Stomach (tissue), 9 donors: ENCODE results near the gene GPR50. TPM values are rescaled to one million over a fixed set of nuclear protein-coding genes. Genes with fewer than 3 reads are reported as not detected.

ENCODE experiments used
- DNase-seq, 2 donors: peaks; one replicate each; pipeline versions ENCODE4 v3.0.0 to v3.0.0-alpha.2; 2013 to 2019
- H3K27ac ChIP-seq, 5 donors: fragments of 200-600 bp in 4 of 5; sonication (generic) in 4 of 5; one replicate each; pipeline ENCODE4 v1.5.1; 2013 to 2019; ENCODE audit warnings: mild to moderate bottlenecking in 1 of 5, moderate library complexity in 1 of 5
- H3K27me3 ChIP-seq, 3 donors: fragments of 200-600 bp; sonication (generic); one replicate each; pipeline ENCODE4 v1.5.1; 2017 to 2019; ENCODE audit warnings: mixed run types in 1 of 3
- H3K36me3 ChIP-seq, 4 donors: fragments of 200-600 bp; sonication (generic); 1 replicate in 3 of 4; 2 replicates in 1 of 4; pipeline ENCODE4 v1.5.1; 2016 to 2019
- H3K4me1 ChIP-seq, 4 donors: fragments of 200-600 bp; sonication (generic); one replicate each; pipeline ENCODE4 v1.5.1; 2016 to 2019
- H3K4me3 ChIP-seq, 4 donors: fragments of 200-600 bp; sonication (generic) in 3 of 4; one replicate each; pipeline ENCODE4 v1.5.1; 2016 to 2019; ENCODE audit warnings: mild to moderate bottlenecking in 1 of 4
- H3K9me3 ChIP-seq, 4 donors: fragments of 200-600 bp; sonication (generic); one replicate each; pipeline ENCODE4 v1.5.1; 2016 to 2019
- EP300 ChIP-seq: sonication (generic); formaldehyde crosslinking; IDR thresholded peaks from one replicate; pipeline ENCODE4 v1.6.1; 2017; ENCODE audit warnings: antibody characterized with exemption
- POLR2A ChIP-seq, 4 donors: fragments of 450-650 bp; IDR thresholded peaks; one replicate each; pipeline ENCODE4 v1.6.1; 2016; ENCODE audit warnings: antibody characterized with exemption in 4 of 4, control low read depth in 2 of 4, mild to moderate bottlenecking in 1 of 4, moderate library complexity in 1 of 4
- POLR2AphosphoS5 ChIP-seq, 3 donors: sonication (generic); formaldehyde crosslinking; IDR thresholded peaks; one replicate each; pipeline ENCODE4 v1.6.1; 2016; ENCODE audit warnings: antibody characterized with exemption in 3 of 3
- WGBS, 5 donors: extraction: QIAGEN DNeasy Blood & Tissue Kit in 3 of 5; methylation state at CpG; one replicate each; pipeline versions ENCODE4 v1.1.5 to v1.1.7; 2013 to 2018; 5-methylcytosine and 5-hydroxymethylcytosine counted together
- intact Hi-C: fragments of 100-400 bp; cut with DNase I; formaldehyde crosslinking; loops from one replicate; pipeline ENCODE4 v1.15.1; 2023; ENCODE audit warnings: low total_unique reads
- polyA plus RNA-seq, 3 donors: library from polyadenylated mRNA; stranded (reverse); fragments of 200-250 nt; gene quantifications; one replicate each; pipeline ENCODE4 v1.2.3, GENCODE V29; 2013
- total RNA-seq, 5 donors: library from RNA; depleted of rRNA; stranded (reverse); fragments of >200 nt; gene quantifications; one replicate each; pipeline versions ENCODE4 v1.1.0 to v1.2.3, GENCODE V29; 2014 to 2016
- TF ChIP-seq, protein P1 (sequence below), 7 experiments: fragments of 450-650 bp in 4 of 7; fragments of 200-600 bp in 3 of 7; sonication (generic) in 3 of 7; IDR thresholded peaks; one replicate each; pipeline ENCODE4 v1.5.1; 2016 to 2019; ENCODE audit warnings: antibody characterized with exemption in 7 of 7, control low read depth in 2 of 7, mild to moderate bottlenecking in 1 of 7
- donor health status: healthy with polysubstance abuse.
- donor health status: Bipolar disorder and iron deficiency.
- donor health status: healthy.

The GPR50 gene
- total and polyA plus RNA-seq, 8 donors = not detected

DNA sequence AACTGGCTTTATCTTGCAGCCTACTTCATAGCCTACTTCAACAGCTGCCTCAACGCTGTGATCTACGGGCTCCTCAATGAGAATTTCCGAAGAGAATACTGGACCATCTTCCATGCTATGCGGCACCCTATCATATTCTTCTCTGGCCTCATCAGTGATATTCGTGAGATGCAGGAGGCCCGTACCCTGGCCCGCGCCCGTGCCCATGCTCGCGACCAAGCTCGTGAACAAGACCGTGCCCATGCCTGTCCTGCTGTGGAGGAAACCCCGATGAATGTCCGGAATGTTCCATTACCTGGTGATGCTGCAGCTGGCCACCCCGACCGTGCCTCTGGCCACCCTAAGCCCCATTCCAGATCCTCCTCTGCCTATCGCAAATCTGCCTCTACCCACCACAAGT lies 4.0 kb downstream of the GPR50 start:
- WGBS, 5 donors = 86 to 97% (median 94%) methylated on average over 17 to 18 of the region's 18 CpGs
- Histone ChIP-seq H3K9me3 (peaks cover 0 to 25% (median 11%) of the 10 kb centered on the region in 4 donors), H3K4me1 (peaks cover 0 to 20% (median 11%) of the 10 kb centered on the region in 4 donors), H3K27ac (no peak overlapping the region), H3K4me3 (no peak overlapping the region), H3K36me3 (no peaks in the 10 kb centered on the region), H3K27me3 (peaks cover 0 to 76% (median 35%) of the 10 kb centered on the region in 3 donors)
- intact Hi-C loops = no loop called here
- DNase-seq = no peak
- TF ChIP-seq POLR2A (IDR thresholded peaks at IDR 0.05) = no peak
- no peak for TF ChIP-seq POLR2AphosphoS5 (IDR thresholded peaks at IDR 0.05)

DNA sequence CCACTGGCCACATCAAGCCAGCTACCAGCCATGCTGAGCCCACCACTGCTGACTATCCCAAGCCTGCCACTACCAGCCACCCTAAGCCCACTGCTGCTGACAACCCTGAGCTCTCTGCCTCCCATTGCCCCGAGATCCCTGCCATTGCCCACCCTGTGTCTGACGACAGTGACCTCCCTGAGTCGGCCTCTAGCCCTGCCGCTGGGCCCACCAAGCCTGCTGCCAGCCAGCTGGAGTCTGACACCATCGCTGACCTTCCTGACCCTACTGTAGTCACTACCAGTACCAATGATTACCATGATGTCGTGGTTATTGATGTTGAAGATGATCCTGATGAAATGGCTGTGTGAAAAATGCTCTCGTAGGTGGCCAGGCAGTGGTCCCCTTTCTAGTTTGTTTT lies 4.7 kb downstream of the GPR50 start:
- H3K27ac ChIP-seq = no peak overlapping the region
- no peak for TF ChIP-seq EP300
- no peak for TF ChIP-seq POLR2A (IDR thresholded peaks at IDR 0.05)
- TF ChIP-seq POLR2AphosphoS5 (IDR thresholded peaks at IDR 0.05) = no peak
- no peak overlapping the region for H3K4me3 ChIP-seq
- peaks cover 0 to 20% (median 11%) of the 10 kb centered on the region in 4 donors for H3K4me1 ChIP-seq
- 73 to 100% (median 78%) methylated on average over 1 to 7 of the region's 7 CpGs for WGBS, 5 donors
- intact Hi-C loops = no loop called here
- H3K27me3 ChIP-seq = peaks cover 0 to 70% (median 28%) of the 10 kb centered on the region in 3 donors
- peaks cover 0 to 18% (median 8%) of the 10 kb centered on the region in 4 donors for H3K9me3 ChIP-seq
- DNase-seq = no peak
- H3K36me3 ChIP-seq = no peaks in the 10 kb centered on the region

GRCh38 chrX:151183233-151183753 lies 6.9 kb downstream of the GPR50 start:
- intact Hi-C loops = no loop called here
- WGBS, 5 donors = 38 to 52% (median 50%) methylated on average over 6 of the region's 6 CpGs
- TF ChIP-seq POLR2AphosphoS5 (IDR thresholded peaks at IDR 0.05) (no peak), EP300 (no peak), POLR2A (IDR thresholded peaks at IDR 0.05) (no peak)
- TF ChIP-seq, protein P1, sequence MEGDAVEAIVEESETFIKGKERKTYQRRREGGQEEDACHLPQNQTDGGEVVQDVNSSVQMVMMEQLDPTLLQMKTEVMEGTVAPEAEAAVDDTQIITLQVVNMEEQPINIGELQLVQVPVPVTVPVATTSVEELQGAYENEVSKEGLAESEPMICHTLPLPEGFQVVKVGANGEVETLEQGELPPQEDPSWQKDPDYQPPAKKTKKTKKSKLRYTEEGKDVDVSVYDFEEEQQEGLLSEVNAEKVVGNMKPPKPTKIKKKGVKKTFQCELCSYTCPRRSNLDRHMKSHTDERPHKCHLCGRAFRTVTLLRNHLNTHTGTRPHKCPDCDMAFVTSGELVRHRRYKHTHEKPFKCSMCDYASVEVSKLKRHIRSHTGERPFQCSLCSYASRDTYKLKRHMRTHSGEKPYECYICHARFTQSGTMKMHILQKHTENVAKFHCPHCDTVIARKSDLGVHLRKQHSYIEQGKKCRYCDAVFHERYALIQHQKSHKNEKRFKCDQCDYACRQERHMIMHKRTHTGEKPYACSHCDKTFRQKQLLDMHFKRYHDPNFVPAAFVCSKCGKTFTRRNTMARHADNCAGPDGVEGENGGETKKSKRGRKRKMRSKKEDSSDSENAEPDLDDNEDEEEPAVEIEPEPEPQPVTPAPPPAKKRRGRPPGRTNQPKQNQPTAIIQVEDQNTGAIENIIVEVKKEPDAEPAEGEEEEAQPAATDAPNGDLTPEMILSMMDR (IDR thresholded peaks at IDR 0.05) = no peak
- Histone ChIP-seq H3K4me1 (peaks cover 0 to 6% (median under 1%) of the 10 kb centered on the region in 4 donors), H3K27ac (no peak overlapping the region), H3K27me3 (peaks cover 0 to 48% (median 9%) of the 10 kb centered on the region in 3 donors), H3K36me3 (no peaks in the 10 kb centered on the region), H3K4me3 (no peak overlapping the region), H3K9me3 (peaks cover 0 to 5% (median 0%) of the 10 kb centered on the region in 4 donors)
- no peak for DNase-seq

GRCh38 chrX:151183912-151184565 lies 7.7 kb downstream of the GPR50 start:
- no peak for DNase-seq
- intact Hi-C loops = no loop called here
- Histone ChIP-seq H3K4me1 (no peaks in the 10 kb centered on the region), H3K27ac (no peak overlapping the region), H3K27me3 (peaks cover 0 to 40% (median 9%) of the 10 kb centered on the region in 3 donors), H3K4me3 (no peak overlapping the region), H3K9me3 (peaks cover 0 to 5% (median 0%) of the 10 kb centered on the region in 4 donors), H3K36me3 (no peaks in the 10 kb centered on the region)
- no peak for TF ChIP-seq EP300
- TF ChIP-seq, protein P1 (IDR thresholded peaks at IDR 0.05) = no peak
- no peak for TF ChIP-seq POLR2AphosphoS5 (IDR thresholded peaks at IDR 0.05)
- TF ChIP-seq POLR2A (IDR thresholded peaks at IDR 0.05) = no peak
- WGBS, 5 donors = 3 to 38% (median 16%) methylated on average over 7 to 14 of the region's 14 CpGs

DNA sequence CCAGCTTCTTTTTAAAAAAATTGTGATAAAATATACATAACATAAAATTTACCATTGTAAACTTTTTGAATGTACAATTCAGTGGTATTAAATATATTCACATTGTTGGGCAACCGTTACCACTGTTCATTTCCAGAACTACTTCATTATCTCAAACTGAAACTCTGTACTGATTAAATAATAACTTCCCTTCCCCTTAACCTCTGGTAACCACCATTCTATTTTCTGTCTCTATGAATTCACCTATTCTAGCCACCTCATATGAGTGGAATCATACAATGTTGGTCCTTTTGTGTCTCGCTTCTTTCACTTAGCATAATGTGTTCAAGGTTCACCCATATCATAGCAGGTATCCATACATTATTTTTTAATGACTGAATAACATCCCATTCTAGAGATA lies 8.3 kb downstream of the GPR50 start:
- no peaks in the 10 kb centered on the region for H3K36me3 ChIP-seq
- intact Hi-C loops = no loop called here
- H3K4me3 ChIP-seq = no peak overlapping the region
- TF ChIP-seq POLR2A (IDR thresholded peaks at IDR 0.05) (no peak), POLR2AphosphoS5 (IDR thresholded peaks at IDR 0.05) (no peak), EP300 (no peak)
- TF ChIP-seq, protein P1 (IDR thresholded peaks at IDR 0.05) = no peak
- no peak overlapping the region for H3K27ac ChIP-seq
- 61 to 78% (median 73%) methylated on average over 2 of the region's 2 CpGs for WGBS, 5 donors
- no peaks in the 10 kb centered on the region for H3K4me1 ChIP-seq
- peaks cover 0 to 33% (median 9%) of the 10 kb centered on the region in 3 donors for H3K27me3 ChIP-seq
- peaks cover 0 to 5% (median 0%) of the 10 kb centered on the region in 4 donors for H3K9me3 ChIP-seq
- no peak for DNase-seq
